ENCODE data around the gene ZMYND11.
A peak's percentile ranks its signal among the peaks of the same experiment; 100 is the strongest.

ZMYND11 gene

GRCh38 chr10:135132-135600 is at the start of gene ZMYND11:
Gene ZMYND11 (plus strand): TSS chr10:135455. CDS start chr10:180013, 44,558 bp downstream.
- peak; percentile 42 for DNase-seq (ENCODE audit: low spot score)

- DNase-seq (ENCODE audit: low spot score) = no peak
Observed at GRCh38 chr10:86031-86430, 49.2 kb upstream of the ZMYND11 start.

- no peak for DNase-seq (ENCODE audit: low spot score)
Observed at GRCh38 chr10:87177-88080, 47.8 kb upstream of the ZMYND11 start.

GRCh38 chr10:88253-88652 is 47.0 kb upstream of the ZMYND11 start:
- DNase-seq (ENCODE audit: low spot score) = no peak

- DNase-seq (ENCODE audit: low spot score) = no peak
Observed at GRCh38 chr10:89248-89647, 46.0 kb upstream of the ZMYND11 start.

GRCh38 chr10:90161-90560 is 45.1 kb upstream of the ZMYND11 start:
- DNase-seq (ENCODE audit: low spot score) = no peak

- no peak for DNase-seq (ENCODE audit: low spot score)
Observed at GRCh38 chr10:91313-91712, 43.9 kb upstream of the ZMYND11 start.

- no peak for DNase-seq (ENCODE audit: low spot score)
Observed at GRCh38 chr10:92153-92552, 43.1 kb upstream of the ZMYND11 start.

GRCh38 chr10:92846-93245 is 42.4 kb upstream of the ZMYND11 start:
- DNase-seq (ENCODE audit: low spot score) = no peak

- DNase-seq (ENCODE audit: low spot score) = no peak
Observed at GRCh38 chr10:94613-95012, 40.6 kb upstream of the ZMYND11 start.

GRCh38 chr10:95356-96115 is 39.7 kb upstream of the ZMYND11 start:
- no peak for DNase-seq (ENCODE audit: low spot score)

- DNase-seq (ENCODE audit: low spot score) = no peak
Observed at GRCh38 chr10:96466-96865, 38.8 kb upstream of the ZMYND11 start.

- DNase-seq (ENCODE audit: low spot score) = no peak
Observed at GRCh38 chr10:104416-104815, 30.8 kb upstream of the ZMYND11 start.

- DNase-seq (ENCODE audit: low spot score) = no peak
Observed at GRCh38 chr10:104862-105565, 30.2 kb upstream of the ZMYND11 start.

- no peak for DNase-seq (ENCODE audit: low spot score)
Observed at GRCh38 chr10:105806-106205, 29.4 kb upstream of the ZMYND11 start.

- no peak for DNase-seq (ENCODE audit: low spot score)
Observed at GRCh38 chr10:106740-107139, 28.5 kb upstream of the ZMYND11 start.

GRCh38 chr10:112246-112645 is 23.0 kb upstream of the ZMYND11 start:
- DNase-seq (ENCODE audit: low spot score) = no peak

GRCh38 chr10:124874-125273 is 10.4 kb upstream of the ZMYND11 start:
- no peak for DNase-seq (ENCODE audit: low spot score)

GRCh38 chr10:127612-128432 is 7.4 kb upstream of the ZMYND11 start:
- peak; percentile 68 for DNase-seq (ENCODE audit: low spot score)

GRCh38 chr10:129810-130209 is 5.4 kb upstream of the ZMYND11 start:
- no peak for DNase-seq (ENCODE audit: low spot score)

Measured in germinal center (tissue), 1 donor.